G401 (cell line): ENCODE measurements around the gene KIFC1. TPM values are rescaled to one million over a fixed set of nuclear protein-coding genes. Genes with fewer than 3 reads are reported as not detected.
A peak's percentile ranks its signal among the peaks of the same experiment; 100 is the strongest.

Experiments
- DNase-seq: peaks from one replicate; pipeline ENCODE4 v3.0.0-alpha.2; 2015; ENCODE audit warnings: low spot score
- in situ Hi-C: cut with HindIII; loops from 2 replicates; pipeline ENCODE4 v1.10.0; 2016; ENCODE audit warnings: low sequenced_read_pairs, mixed read lengths
- total RNA-seq: library from RNA; depleted of rRNA; stranded (reverse); fragments of >200 nt; shearing (Covaris generic); gene quantifications from 2 replicates; pipeline ENCODE4 v1.2.3, GENCODE V29; 2014

The KIFC1 gene
- total RNA-seq, 1 experiment from 2014 or later = 123 TPM

- no peak for DNase-seq
- in situ Hi-C loops = no loop called here
Measured at GRCh38 chr6:33433544-33434191, 42.0 kb downstream of the KIFC1 start.

- in situ Hi-C loops = no loop called here
- no peak for DNase-seq
Measured at GRCh38 chr6:33434961-33435360, 43.3 kb downstream of the KIFC1 start.

GRCh38 chr6:33437666-33438065 is 46.0 kb downstream of the KIFC1 start:
- in situ Hi-C loops = no loop called here
- DNase-seq = no peak

- in situ Hi-C loops = no loop called here
- no peak for DNase-seq
Measured at GRCh38 chr6:33438978-33439594, 47.5 kb downstream of the KIFC1 start.

- in situ Hi-C loops = no loop called here
- no peak for DNase-seq
Measured at GRCh38 chr6:33439956-33440648, 48.5 kb downstream of the KIFC1 start.

- in situ Hi-C loops = no loop called here
- DNase-seq = no peak
Measured at GRCh38 chr6:33440649-33441309, 49.2 kb downstream of the KIFC1 start.

- in situ Hi-C loops = no loop called here
Measured at GRCh38 chr6:33441457-33441856, 49.8 kb downstream of the KIFC1 start.

GRCh38 chr6:33442283-33442682 is 50.7 kb downstream of the KIFC1 start:
- no peak for DNase-seq
- in situ Hi-C loops = no loop called here

More at GRCh38 chr6:33441457-33441856, 49.8 kb downstream of the KIFC1 start:
- no peak for DNase-seq

- DNase-seq = no peak
- in situ Hi-C loops = no loop called here
Measured at GRCh38 chr6:33443025-33443424, 51.4 kb downstream of the KIFC1 start.

- in situ Hi-C loops = no loop called here
- no peak for DNase-seq
Measured at GRCh38 chr6:33443619-33444504, 52.2 kb downstream of the KIFC1 start.

- in situ Hi-C loops = no loop called here
- no peak for DNase-seq
Measured at GRCh38 chr6:33445119-33445603, 53.5 kb downstream of the KIFC1 start.

- in situ Hi-C loops = no loop called here
- no peak for DNase-seq
Measured at GRCh38 chr6:33446356-33446755, 54.7 kb downstream of the KIFC1 start.

- DNase-seq = no peak
- in situ Hi-C loops = no loop called here
Measured at GRCh38 chr6:33450434-33450833, 58.8 kb downstream of the KIFC1 start.

- no peak for DNase-seq
- in situ Hi-C loops = no loop called here
Measured at GRCh38 chr6:33451606-33452005, 60.0 kb downstream of the KIFC1 start.

- no peak for DNase-seq
- in situ Hi-C loops = no loop called here
Measured at GRCh38 chr6:33452496-33452895, 60.9 kb downstream of the KIFC1 start.

GRCh38 chr6:33453393-33454008 is 61.9 kb downstream of the KIFC1 start:
- DNase-seq = peak; percentile 18
- in situ Hi-C loops = no loop called here

- in situ Hi-C loops = no loop called here
- peak; percentile 98 for DNase-seq
Measured at GRCh38 chr6:33454009-33454946, 62.7 kb downstream of the KIFC1 start, which contains the start of gene ZBTB9. Gene ZBTB9 (plus strand): TSS chr6:33454576. CDS start chr6:33455101, 525 bp downstream.
